Brain microvascular endothelial cell (primary cell): Measurements from ENCODE around the gene TRAF5.

ENCODE experiments used
- DNase-seq: peaks from one replicate; pipeline ENCODE4 v3.0.0-alpha.2; 2020
- H3K27ac ChIP-seq: fragments of 250-450 bp; sonication (Bioruptor Pico); 2 replicates; pipeline ENCODE4 v1.5.1; 2020; ENCODE audit warnings: mild to moderate bottlenecking, moderate library complexity
- H3K27me3 ChIP-seq: fragments of 250-450 bp; sonication (Bioruptor Pico); replicated peaks from 2 replicates; pipeline ENCODE4 v1.5.1; 2020; ENCODE audit warnings: mild to moderate bottlenecking
- H3K36me3 ChIP-seq: fragments of 250-450 bp; sonication (Bioruptor Pico); replicated peaks from 2 replicates; pipeline ENCODE4 v1.5.1; 2020; ENCODE audit warnings: mild to moderate bottlenecking
- H3K4me3 ChIP-seq: 2 replicates; pipeline ENCODE4 v1.5.1; 2011; ENCODE audit warnings: low read depth, mild to moderate bottlenecking, control low read depth, low read length, moderate library complexity
- CTCF ChIP-seq: IDR thresholded peaks from 2 replicates; pipeline ENCODE4 v1.5.1; 2011; ENCODE audit warnings: low read depth, mild to moderate bottlenecking, moderate library complexity, low read length, control low read depth, inconsistent platforms; ENCODE audit errors: missing control alignments
- in situ Hi-C: cut with HindIII; loops from 2 replicates; pipeline ENCODE4 v1.10.0; 2017; ENCODE audit warnings: low sequenced_read_pairs, low pct_ligation_motif_present

Gene TRAF5

GRCh38 chr1:211333906-211334305 is 7.3 kb downstream of the TRAF5 start:
- Histone ChIP-seq H3K27me3 (no peaks in the 10 kb centered on the region), H3K36me3 (no peaks in the 10 kb centered on the region), H3K27ac (no peak overlapping the region), H3K4me3 (no peak overlapping the region)
- in situ Hi-C loops = no loop called here
- no peak for DNase-seq
- no peak for TF ChIP-seq CTCF

- TF ChIP-seq CTCF = no peak
- no peaks in the 10 kb centered on the region for H3K27me3 ChIP-seq
- H3K4me3 ChIP-seq = no peak overlapping the region
- H3K27ac ChIP-seq = no peak overlapping the region
- H3K36me3 ChIP-seq = no peaks in the 10 kb centered on the region
- no peak for DNase-seq
- in situ Hi-C loops = no loop called here
These were observed 8.4 kb downstream of the TRAF5 start for GRCh38 chr1:211334986-211335385.

- in situ Hi-C loops = no loop called here
- no peaks in the 10 kb centered on the region for H3K36me3 ChIP-seq
- no peak for TF ChIP-seq CTCF
- H3K27me3 ChIP-seq = no peaks in the 10 kb centered on the region
- no peak overlapping the region for H3K27ac ChIP-seq
- DNase-seq = no peak
- no peak overlapping the region for H3K4me3 ChIP-seq
These were observed 9.0 kb downstream of the TRAF5 start for GRCh38 chr1:211335522-211336157.

GRCh38 chr1:211336161-211336560 is 9.5 kb downstream of the TRAF5 start:
- in situ Hi-C loops = no loop called here
- DNase-seq = no peak
- Histone ChIP-seq H3K27me3 (no peaks in the 10 kb centered on the region), H3K27ac (no peak overlapping the region), H3K4me3 (no peak overlapping the region), H3K36me3 (no peaks in the 10 kb centered on the region)
- no peak for TF ChIP-seq CTCF

GRCh38 chr1:211336775-211337174 is 10.1 kb downstream of the TRAF5 start:
- Histone ChIP-seq H3K36me3 (no peaks in the 10 kb centered on the region), H3K27ac (no peak overlapping the region), H3K27me3 (no peaks in the 10 kb centered on the region), H3K4me3 (no peak overlapping the region)
- no peak for TF ChIP-seq CTCF
- no peak for DNase-seq
- in situ Hi-C loops = no loop called here
